ENCODE data around the gene CCND1. TPM values are rescaled to one million over a fixed set of nuclear protein-coding genes. Genes with fewer than 3 reads are reported as not detected.

CCND1 gene
- total and polyA plus RNA-seq, 9 of the 15 experiments (the other 6 are each of a cell fraction or from before 2014, with no cell fraction given) = 0.04 to 23.3 (median 3.8) TPM

GRCh38 chr11:69662021-69662698 is 21.2 kb downstream of the CCND1 start:
- FAIRE-seq (peak; percentile 15), ATAC-seq (peak; percentile 58; the same call in 1 of the 3 replicates), DNase-seq (ENCODE audit: extremely low read depth in 1 of 4, low spot score in 3 of 4) (no peak)
- peaks cover 0 to 9% of the 10 kb centered on the region in 2 experiments; a peak in 2 of 5 replicates for H3K4me1 ChIP-seq (replicated peaks in 1 of 2; ENCODE audit: control insufficient read depth in 2 of 2, insufficient read depth in 2 of 2, low read length in 2 of 2)
- no peaks in the 10 kb centered on the region; a peak in 1 of 5 replicates for H3K27me3 ChIP-seq (ENCODE audit: control insufficient read depth in 2 of 2, insufficient read depth in 2 of 2, low read length in 2 of 2)
- no peak overlapping the region for H3K9ac ChIP-seq (ENCODE audit: insufficient read depth in 1 of 2, low read depth in 2 of 2, low read length in 2 of 2)
- no peak overlapping the region for H3K4me3 ChIP-seq
- BruUV-seq (replicated peaks) = no TSS peak
- in situ Hi-C loops (cut with MboI) = loop anchor here (25.0 kb wide), 2 partner anchors 825 to 1025 kb away; partner anchors contain the start of gene CPT1A
- no peak overlapping the region for H3K4me2 ChIP-seq (ENCODE audit: insufficient read depth, low read length)
- H2AFZ ChIP-seq (ENCODE audit: low read depth, low read length) = no peak overlapping the region
- no peaks in the 10 kb centered on the region for H3K79me2 ChIP-seq (ENCODE audit: control insufficient read depth, insufficient read depth, low read length)
- H3K9me3 ChIP-seq (replicated peaks; ENCODE audit: control insufficient read depth, insufficient read depth, low read depth, low read length) = no peaks in the 10 kb centered on the region
- intact Hi-C loops (cut with micrococcal nuclease) = no loop called here
- ChIA-PET CTCF (ENCODE audit: low intra/inter-chr PET ratio) (no interaction called here), POLR2A (interaction anchor here (1.4 kb wide), 1 partner anchor 13 kb away, joined by 5 read pairs; the partner anchor contains the start of gene LTO1)
- peaks cover 26% of the 10 kb centered on the region; the same call in 1 of the 3 replicates for H3K36me3 ChIP-seq (ENCODE audit: control insufficient read depth, insufficient read depth, low read length)
- H3K27ac ChIP-seq (ENCODE audit: extremely low read depth, low read depth, low read length) = no peak overlapping the region
- 68% methylated on average over 16 of the region's 16 CpGs for WGBS (ENCODE audit: insufficient coverage, low coverage, missing lambda C conversion rate)
- H3K9me1 ChIP-seq (ENCODE audit: control insufficient read depth, insufficient read depth, low read length) = peaks cover 3% of the 10 kb centered on the region
- H4K20me1 ChIP-seq (replicated peaks; ENCODE audit: control insufficient read depth, insufficient read depth, low read length) = no peaks in the 10 kb centered on the region
- TF ChIP-seq, protein P1, sequence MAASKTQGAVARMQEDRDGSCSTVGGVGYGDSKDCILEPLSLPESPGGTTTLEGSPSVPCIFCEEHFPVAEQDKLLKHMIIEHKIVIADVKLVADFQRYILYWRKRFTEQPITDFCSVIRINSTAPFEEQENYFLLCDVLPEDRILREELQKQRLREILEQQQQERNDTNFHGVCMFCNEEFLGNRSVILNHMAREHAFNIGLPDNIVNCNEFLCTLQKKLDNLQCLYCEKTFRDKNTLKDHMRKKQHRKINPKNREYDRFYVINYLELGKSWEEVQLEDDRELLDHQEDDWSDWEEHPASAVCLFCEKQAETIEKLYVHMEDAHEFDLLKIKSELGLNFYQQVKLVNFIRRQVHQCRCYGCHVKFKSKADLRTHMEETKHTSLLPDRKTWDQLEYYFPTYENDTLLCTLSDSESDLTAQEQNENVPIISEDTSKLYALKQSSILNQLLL (CRISPR knock-in tag; IDR thresholded peaks at IDR 0.05; ENCODE audit: borderline replicate concordance) = no peak
- TF ChIP-seq SETDB1 (IDR thresholded peaks at IDR 0.05; ENCODE audit: low read length) (no peak), PHTF2 (CRISPR knock-in tag; IDR thresholded peaks at IDR 0.05) (no peak), ELK3 (CRISPR knock-in tag; IDR thresholded peaks at IDR 0.05) (no peak), SMAD2 (IDR thresholded peaks at IDR 0.05; ENCODE audit: low read depth, low read length) (no peak), ILK (tag; IDR thresholded peaks at IDR 0.05; ENCODE audit: borderline replicate concordance, low read depth) (no peak), RAD21 (CRISPR knock-in tag; conservative IDR thresholded peaks at IDR 0.05 in 1 of 2, IDR thresholded peaks at IDR 0.05 in 1 of 2) (peak in 1 of 2 experiments; percentile 21; a peak in 1 of 4 replicates), CCAR2 (IDR thresholded peaks at IDR 0.05; ENCODE audit: low read depth, low read length) (no peak), KAT8 (IDR thresholded peaks at IDR 0.05; ENCODE audit: low read depth) (no peak), HSF4 (CRISPR knock-in tag; IDR thresholded peaks at IDR 0.05; ENCODE audit: borderline replicate concordance) (no peak), TFAM (CRISPR knock-in tag; conservative IDR thresholded peaks at IDR 0.05) (no peak), CREM (IDR thresholded peaks at IDR 0.05; ENCODE audit: low read depth) (no peak)
- TF ChIP-seq, protein P2, sequence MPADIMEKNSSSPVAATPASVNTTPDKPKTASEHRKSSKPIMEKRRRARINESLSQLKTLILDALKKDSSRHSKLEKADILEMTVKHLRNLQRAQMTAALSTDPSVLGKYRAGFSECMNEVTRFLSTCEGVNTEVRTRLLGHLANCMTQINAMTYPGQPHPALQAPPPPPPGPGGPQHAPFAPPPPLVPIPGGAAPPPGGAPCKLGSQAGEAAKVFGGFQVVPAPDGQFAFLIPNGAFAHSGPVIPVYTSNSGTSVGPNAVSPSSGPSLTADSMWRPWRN (IDR thresholded peaks at IDR 0.05; ENCODE audit: low read depth) = no peak
- TF ChIP-seq, protein P3, sequence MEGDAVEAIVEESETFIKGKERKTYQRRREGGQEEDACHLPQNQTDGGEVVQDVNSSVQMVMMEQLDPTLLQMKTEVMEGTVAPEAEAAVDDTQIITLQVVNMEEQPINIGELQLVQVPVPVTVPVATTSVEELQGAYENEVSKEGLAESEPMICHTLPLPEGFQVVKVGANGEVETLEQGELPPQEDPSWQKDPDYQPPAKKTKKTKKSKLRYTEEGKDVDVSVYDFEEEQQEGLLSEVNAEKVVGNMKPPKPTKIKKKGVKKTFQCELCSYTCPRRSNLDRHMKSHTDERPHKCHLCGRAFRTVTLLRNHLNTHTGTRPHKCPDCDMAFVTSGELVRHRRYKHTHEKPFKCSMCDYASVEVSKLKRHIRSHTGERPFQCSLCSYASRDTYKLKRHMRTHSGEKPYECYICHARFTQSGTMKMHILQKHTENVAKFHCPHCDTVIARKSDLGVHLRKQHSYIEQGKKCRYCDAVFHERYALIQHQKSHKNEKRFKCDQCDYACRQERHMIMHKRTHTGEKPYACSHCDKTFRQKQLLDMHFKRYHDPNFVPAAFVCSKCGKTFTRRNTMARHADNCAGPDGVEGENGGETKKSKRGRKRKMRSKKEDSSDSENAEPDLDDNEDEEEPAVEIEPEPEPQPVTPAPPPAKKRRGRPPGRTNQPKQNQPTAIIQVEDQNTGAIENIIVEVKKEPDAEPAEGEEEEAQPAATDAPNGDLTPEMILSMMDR (IDR thresholded peaks at IDR 0.05 in 2 of 3, conservative IDR thresholded peaks at IDR 0.05 in 1 of 3; ENCODE audit: insufficient read depth in 2 of 3, low read depth in 1 of 3, low read length in 3 of 3) = peak in 2 of 3 experiments; percentile 28 to 34; a peak in 1 of 6 replicates
- TF ChIP-seq, protein P4, sequence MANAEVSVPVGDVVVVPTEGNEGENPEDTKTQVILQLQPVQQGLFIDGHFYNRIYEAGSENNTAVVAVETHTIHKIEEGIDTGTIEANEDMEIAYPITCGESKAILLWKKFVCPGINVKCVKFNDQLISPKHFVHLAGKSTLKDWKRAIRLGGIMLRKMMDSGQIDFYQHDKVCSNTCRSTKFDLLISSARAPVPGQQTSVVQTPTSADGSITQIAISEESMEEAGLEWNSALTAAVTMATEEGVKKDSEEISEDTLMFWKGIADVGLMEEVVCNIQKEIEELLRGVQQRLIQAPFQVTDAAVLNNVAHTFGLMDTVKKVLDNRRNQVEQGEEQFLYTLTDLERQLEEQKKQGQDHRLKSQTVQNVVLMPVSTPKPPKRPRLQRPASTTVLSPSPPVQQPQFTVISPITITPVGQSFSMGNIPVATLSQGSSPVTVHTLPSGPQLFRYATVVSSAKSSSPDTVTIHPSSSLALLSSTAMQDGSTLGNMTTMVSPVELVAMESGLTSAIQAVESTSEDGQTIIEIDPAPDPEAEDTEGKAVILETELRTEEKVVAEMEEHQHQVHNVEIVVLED (CRISPR knock-in tag; IDR thresholded peaks at IDR 0.05) = no peak
